ENCODE results near the gene HLF.
A peak's percentile ranks its signal among the peaks of the same experiment; 100 is the strongest.

Gene HLF

GRCh38 chr17:55354010-55354409 lies 89.2 kb downstream of the HLF start:
- no peak for DNase-seq (ENCODE audit: low read depth in 3 of 3, low spot score in 1 of 3)

DNA sequence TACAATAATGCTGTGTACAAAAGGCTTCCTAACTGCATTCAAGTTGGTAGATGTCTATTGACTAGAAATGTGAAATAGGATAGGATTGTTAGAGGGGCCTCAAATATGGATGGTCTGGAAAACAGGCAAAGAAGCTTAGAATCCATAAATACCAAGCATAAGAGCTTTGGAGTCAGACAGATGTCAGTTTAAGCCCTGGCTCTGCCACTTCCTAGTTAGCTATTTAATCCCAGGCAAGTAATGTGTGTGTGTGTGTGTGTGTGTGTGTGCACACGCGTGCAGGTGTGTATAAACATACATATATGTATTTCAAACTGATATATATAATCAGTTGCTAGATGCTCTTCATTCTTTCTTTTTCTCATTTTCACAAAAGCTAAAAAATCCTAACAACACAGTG lies 90.2 kb downstream of the HLF start:
- no peak for DNase-seq (ENCODE audit: low read depth in 3 of 3, low spot score in 1 of 3)

- peak; percentile 22 to 35 (median 33) for DNase-seq (ENCODE audit: low read depth in 3 of 3, low spot score in 1 of 3)
Measured at GRCh38 chr17:55356434-55357328, 91.9 kb downstream of the HLF start.

DNA sequence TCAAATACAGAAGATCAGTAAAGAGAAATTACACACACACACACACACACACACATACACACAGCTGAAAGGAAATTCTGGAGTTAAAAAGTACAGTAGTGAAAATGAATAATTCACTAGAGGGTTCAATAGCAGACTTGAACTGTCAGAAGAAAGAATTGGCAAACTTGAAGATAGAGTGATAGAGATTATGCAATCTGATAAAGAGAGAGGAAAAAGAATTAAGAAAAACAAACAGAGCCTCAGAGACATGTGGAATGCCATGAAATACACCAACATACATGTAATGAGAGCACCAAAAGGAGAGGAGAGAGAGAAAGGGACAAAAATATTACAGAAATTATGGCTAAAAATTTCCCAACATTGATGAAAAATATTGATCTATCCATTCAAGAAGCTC lies 96.2 kb downstream of the HLF start:
- no peak for DNase-seq (ENCODE audit: low read depth in 3 of 3, low spot score in 1 of 3)

GRCh38 chr17:55363033-55363432 lies 98.3 kb downstream of the HLF start:
- no peak for DNase-seq (ENCODE audit: low read depth in 3 of 3, low spot score in 1 of 3)

GRCh38 chr17:55366020-55366481 lies 101.3 kb downstream of the HLF start:
- DNase-seq (ENCODE audit: low read depth in 3 of 3, low spot score in 1 of 3) = no peak

- no peak for DNase-seq (ENCODE audit: low read depth in 3 of 3, low spot score in 1 of 3)
Measured at GRCh38 chr17:55368706-55369105, 103.9 kb downstream of the HLF start.

Measured in stimulated activated CD4-positive, alpha-beta T cell treated with anti-CD3 and anti-CD28 coated beads, TNF-alpha, amount 100 ng/mL, for 1 hour (primary cell).